ENCODE measurements around the gene MACROD2. TPM values are rescaled to one million over a fixed set of nuclear protein-coding genes. Genes with fewer than 3 reads are reported as not detected.

Gene MACROD2
- polyA plus RNA-seq, 1 experiment, result 0.47 TPM

- no peaks in the 10 kb centered on the region for H3K36me3 ChIP-seq (ENCODE audit: control insufficient read depth, insufficient read depth, low read length)
- ChIA-PET POLR2A (no interaction called here), CTCF (no interaction called here)
- no peak overlapping the region for H3K4me3 ChIP-seq (ENCODE audit: low read depth, low read length)
- DNase-seq (ENCODE audit: low read depth), result no peak
- H3K27me3 ChIP-seq (ENCODE audit: control insufficient read depth, insufficient read depth, low read length), result no peaks in the 10 kb centered on the region
- TF ChIP-seq, protein P1, sequence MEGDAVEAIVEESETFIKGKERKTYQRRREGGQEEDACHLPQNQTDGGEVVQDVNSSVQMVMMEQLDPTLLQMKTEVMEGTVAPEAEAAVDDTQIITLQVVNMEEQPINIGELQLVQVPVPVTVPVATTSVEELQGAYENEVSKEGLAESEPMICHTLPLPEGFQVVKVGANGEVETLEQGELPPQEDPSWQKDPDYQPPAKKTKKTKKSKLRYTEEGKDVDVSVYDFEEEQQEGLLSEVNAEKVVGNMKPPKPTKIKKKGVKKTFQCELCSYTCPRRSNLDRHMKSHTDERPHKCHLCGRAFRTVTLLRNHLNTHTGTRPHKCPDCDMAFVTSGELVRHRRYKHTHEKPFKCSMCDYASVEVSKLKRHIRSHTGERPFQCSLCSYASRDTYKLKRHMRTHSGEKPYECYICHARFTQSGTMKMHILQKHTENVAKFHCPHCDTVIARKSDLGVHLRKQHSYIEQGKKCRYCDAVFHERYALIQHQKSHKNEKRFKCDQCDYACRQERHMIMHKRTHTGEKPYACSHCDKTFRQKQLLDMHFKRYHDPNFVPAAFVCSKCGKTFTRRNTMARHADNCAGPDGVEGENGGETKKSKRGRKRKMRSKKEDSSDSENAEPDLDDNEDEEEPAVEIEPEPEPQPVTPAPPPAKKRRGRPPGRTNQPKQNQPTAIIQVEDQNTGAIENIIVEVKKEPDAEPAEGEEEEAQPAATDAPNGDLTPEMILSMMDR (IDR thresholded peaks at IDR 0.05; ENCODE audit: insufficient read depth, low read depth, low read length), result no peak
These were observed 1941.9 kb downstream of the MACROD2 start for GRCh38 chr20:15937179-15937578.

DNA sequence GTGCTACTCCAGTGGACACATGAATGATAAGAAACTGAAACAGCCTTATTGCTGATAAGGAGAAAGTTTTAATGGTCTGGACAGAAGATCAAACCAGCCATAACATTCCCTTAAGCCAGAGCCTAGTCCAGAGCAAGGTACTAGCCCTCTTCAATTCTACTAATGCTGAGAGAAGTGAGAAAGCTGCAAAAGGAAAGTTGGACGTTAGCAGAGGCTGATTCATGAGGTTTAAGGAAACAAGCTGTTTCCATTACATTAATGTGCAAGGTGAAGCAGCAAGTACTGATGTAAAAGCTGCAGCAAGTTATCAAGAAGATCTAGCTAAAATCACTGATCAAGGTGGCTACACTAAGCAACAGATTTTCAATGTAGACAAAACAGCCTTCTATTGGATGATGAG lies 1943.5 kb downstream of the MACROD2 start:
- TF ChIP-seq, protein P1 (IDR thresholded peaks at IDR 0.05; ENCODE audit: insufficient read depth, low read depth, low read length), result no peak
- H3K27me3 ChIP-seq (ENCODE audit: control insufficient read depth, insufficient read depth, low read length), result no peaks in the 10 kb centered on the region
- ChIA-PET POLR2A (no interaction called here), CTCF (no interaction called here)
- no peak overlapping the region for H3K4me3 ChIP-seq (ENCODE audit: low read depth, low read length)
- no peaks in the 10 kb centered on the region for H3K36me3 ChIP-seq (ENCODE audit: control insufficient read depth, insufficient read depth, low read length)
- DNase-seq (ENCODE audit: low read depth), result no peak

DNA sequence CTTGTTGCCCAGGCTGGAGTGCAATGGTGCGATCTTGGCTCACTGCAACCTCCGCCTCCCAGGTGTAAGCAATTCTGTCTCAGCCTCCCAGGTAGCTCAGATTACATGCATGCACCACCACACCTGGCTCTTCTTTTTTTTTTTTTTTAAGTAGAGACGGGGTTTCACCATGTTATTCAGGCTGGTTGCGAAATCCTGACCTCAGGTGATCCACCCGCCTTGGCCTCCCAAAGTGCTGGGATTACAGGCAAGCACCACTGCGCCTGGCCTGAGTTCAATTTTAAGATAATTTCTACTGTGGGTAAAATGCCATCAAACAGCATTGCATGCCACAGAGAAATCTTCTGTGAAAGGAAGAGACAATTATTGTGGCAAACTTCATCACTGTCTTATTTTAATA lies 1944.8 kb downstream of the MACROD2 start:
- TF ChIP-seq, protein P1 (IDR thresholded peaks at IDR 0.05; ENCODE audit: insufficient read depth, low read depth, low read length), result no peak
- Histone ChIP-seq H3K36me3 (ENCODE audit: control insufficient read depth, insufficient read depth, low read length) (no peaks in the 10 kb centered on the region), H3K4me3 (ENCODE audit: low read depth, low read length) (no peak overlapping the region), H3K27me3 (ENCODE audit: control insufficient read depth, insufficient read depth, low read length) (no peaks in the 10 kb centered on the region)
- DNase-seq (ENCODE audit: low read depth), result no peak
- ChIA-PET CTCF (no interaction called here), POLR2A (no interaction called here)

DNA sequence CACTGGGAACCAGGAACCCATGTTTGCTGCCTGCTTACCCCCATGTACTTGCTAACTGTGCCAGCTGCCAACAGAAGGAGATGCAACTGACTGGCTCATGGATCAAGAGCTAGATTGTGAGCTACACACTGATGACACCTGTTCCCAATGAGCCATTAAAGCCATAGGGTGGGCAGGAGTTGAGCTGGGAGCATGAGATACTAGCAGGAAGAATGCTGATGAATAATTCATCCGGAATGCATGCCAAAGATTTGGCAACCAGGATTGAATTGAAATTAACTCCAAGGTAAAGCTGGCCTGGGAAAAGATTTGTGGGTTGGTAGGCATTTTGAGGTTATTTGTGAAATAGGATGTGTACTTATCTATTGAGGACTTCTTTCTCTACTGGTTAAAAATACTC lies 1946.8 kb downstream of the MACROD2 start:
- Histone ChIP-seq H3K27me3 (ENCODE audit: control insufficient read depth, insufficient read depth, low read length) (no peaks in the 10 kb centered on the region), H3K36me3 (ENCODE audit: control insufficient read depth, insufficient read depth, low read length) (no peaks in the 10 kb centered on the region), H3K4me3 (ENCODE audit: low read depth, low read length) (no peak overlapping the region)
- no peak for DNase-seq (ENCODE audit: low read depth)
- TF ChIP-seq, protein P1 (IDR thresholded peaks at IDR 0.05; ENCODE audit: insufficient read depth, low read depth, low read length), result no peak
- POLR2A ChIA-PET, result no interaction called here
- CTCF ChIA-PET, result no interaction called here

GRCh38 chr20:15945289-15945688 lies 1950.0 kb downstream of the MACROD2 start:
- ChIA-PET POLR2A (no interaction called here), CTCF (no interaction called here)
- Histone ChIP-seq H3K4me3 (ENCODE audit: low read depth, low read length) (no peak overlapping the region), H3K36me3 (ENCODE audit: control insufficient read depth, insufficient read depth, low read length) (no peaks in the 10 kb centered on the region), H3K27me3 (ENCODE audit: control insufficient read depth, insufficient read depth, low read length) (no peaks in the 10 kb centered on the region)
- TF ChIP-seq, protein P1 (IDR thresholded peaks at IDR 0.05; ENCODE audit: insufficient read depth, low read depth, low read length), result no peak
- no peak for DNase-seq (ENCODE audit: low read depth)

Measured in BJ (cell line).